Activated T-cell treated with anti-CD3 and anti-CD28 coated beads, Interleukin-2, amount 50 U/mL, for 4 hours (primary cell): ENCODE measurements around the gene RABGGTA. TPM values are rescaled to one million over a fixed set of nuclear protein-coding genes. Genes with fewer than 3 reads are reported as not detected.
"Not testable (repeated sequence)": the region's sequence is repeated elsewhere in the genome, so short reads cannot be mapped to it uniquely, and the experiment has no call there.

Source experiments
- ATAC-seq, 2 donors: fragments of 200-7000 bp; cut with Tn5 transposase; one replicate each; pipeline ENCODE4 v1.10.0; 2021
- DNase-seq: peaks from one replicate; pipeline ENCODE4 v3.0.0-alpha.2; 2020
- H3K27me3 Mint-ChIP-seq: one replicate; pipeline ENCODE4 v1.8.0; 2021; ENCODE audit warnings: low read depth, mixed read lengths
- H3K36me3 Mint-ChIP-seq: one replicate; pipeline ENCODE4 v1.8.0; 2022; ENCODE audit warnings: mixed read lengths; ENCODE audit not compliant: insufficient read depth
- H3K4me1 Mint-ChIP-seq: one replicate; pipeline ENCODE4 v1.8.0; 2021; ENCODE audit warnings: low read depth, mixed read lengths
- H3K4me3 Mint-ChIP-seq: one replicate; pipeline ENCODE4 v1.8.0; 2021; ENCODE audit warnings: mild to moderate bottlenecking, moderate library complexity, mixed read lengths
- H3K9me3 Mint-ChIP-seq: one replicate; pipeline ENCODE4 v1.8.0; 2021; ENCODE audit warnings: mixed read lengths
- total RNA-seq, 3 donors: library from RNA; stranded (reverse); gene quantifications; one replicate each; pipeline ENCODE4 v1.2.1, GENCODE V29; 2021

Gene RABGGTA
- total RNA-seq, 3 donors from 2014 or later: 52.2 to 58.8 (median 53.4) TPM

GRCh38 chr14:24237463-24237955, 33.9 kb downstream of the RABGGTA start:
- no peak for ATAC-seq
- H3K4me3 Mint-ChIP-seq: no peak overlapping the region

DNA sequence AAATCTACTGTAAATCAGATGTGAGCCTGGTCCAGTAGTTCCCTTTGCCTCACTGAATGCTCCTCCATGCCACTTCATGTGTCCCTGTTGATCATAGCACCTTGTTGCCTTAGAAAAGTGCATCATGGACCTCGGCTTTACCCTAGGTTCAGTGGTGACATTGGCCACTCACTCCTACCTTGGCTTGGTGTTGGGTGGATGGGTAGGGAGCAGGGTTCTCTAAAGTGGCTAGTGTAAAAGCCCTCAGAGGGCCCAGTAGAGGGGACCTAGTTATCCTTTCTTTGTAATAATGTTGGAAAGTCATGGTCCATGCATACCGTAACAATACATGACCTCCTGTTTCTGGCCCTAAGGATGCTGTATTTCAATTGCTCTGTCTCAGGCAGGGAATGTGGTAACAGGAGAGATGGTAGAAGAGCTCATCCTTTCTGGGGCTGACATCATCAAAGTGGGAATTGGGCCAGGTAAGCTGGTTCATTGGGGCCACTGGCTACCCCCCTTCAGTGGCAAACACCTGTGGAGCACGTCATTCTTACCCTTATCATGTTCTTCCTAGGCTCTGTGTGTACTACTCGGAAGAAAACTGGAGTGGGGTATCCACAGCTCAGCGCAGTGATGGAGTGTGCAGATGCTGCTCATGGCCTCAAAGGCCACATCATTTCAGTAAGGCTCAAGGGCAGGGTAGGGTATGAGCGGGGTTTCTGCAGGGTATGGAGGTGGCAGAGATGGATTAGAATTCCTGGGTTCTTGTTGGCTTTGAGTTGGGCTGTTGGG, 34.5 kb downstream of the RABGGTA start:
- Mint-ChIP-seq H3K36me3 (peaks cover 53% of the 10 kb centered on the region), H3K4me3 (no peak overlapping the region)

More at GRCh38 chr14:24237463-24237955, 33.9 kb downstream of the RABGGTA start:
- DNase-seq: no peak
- Mint-ChIP-seq H3K36me3 (peaks cover 53% of the 10 kb centered on the region), H3K4me1 (peaks cover 74% of the 10 kb centered on the region), H3K9me3 (no peaks in the 10 kb centered on the region), H3K27me3 (no peaks in the 10 kb centered on the region)

DNA sequence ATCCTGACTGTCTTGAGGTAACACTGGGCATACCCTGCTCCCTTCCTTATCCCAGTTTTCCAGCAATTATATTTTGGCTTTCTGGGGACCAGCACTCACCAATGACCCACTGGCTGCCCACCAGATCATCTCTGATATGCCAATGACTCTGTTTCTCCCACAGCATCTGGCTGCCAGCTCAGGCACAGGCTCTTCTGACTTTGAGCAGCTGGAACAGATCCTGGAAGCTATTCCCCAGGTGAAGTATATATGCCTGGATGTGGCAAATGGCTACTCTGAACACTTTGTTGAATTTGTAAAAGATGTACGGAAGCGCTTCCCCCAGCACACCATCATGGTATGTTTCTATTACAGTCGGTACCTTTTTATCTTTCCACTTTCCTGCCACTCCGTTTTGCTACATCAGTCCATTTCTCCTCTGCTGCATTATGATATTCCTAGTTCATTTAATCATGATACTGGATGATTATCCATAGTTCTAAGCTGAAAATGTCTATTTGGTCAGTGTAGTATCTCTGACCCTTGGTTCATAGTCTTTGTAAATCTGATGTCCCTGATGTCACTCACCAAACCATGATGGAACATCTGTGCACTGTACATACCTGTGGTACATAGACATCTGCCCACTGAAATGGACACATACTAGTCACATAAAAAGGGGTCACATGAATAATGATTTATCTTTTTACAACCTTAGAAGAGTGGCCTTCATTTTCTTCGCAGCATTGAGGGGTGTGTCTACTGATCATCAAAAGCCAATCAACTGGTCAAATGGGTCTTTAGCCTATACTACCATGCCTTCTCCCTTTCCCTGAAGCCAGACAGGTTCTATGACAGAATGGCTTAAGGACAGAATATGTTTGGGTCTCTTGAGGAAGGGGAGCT, 35.4 kb downstream of the RABGGTA start:
- no peak for ATAC-seq
- peaks cover 74% of the 10 kb centered on the region for H3K4me1 Mint-ChIP-seq
- H3K9me3 Mint-ChIP-seq: no peaks in the 10 kb centered on the region
- H3K27me3 Mint-ChIP-seq: no peaks in the 10 kb centered on the region
- H3K4me3 Mint-ChIP-seq: no peak overlapping the region
- no peak for DNase-seq
- peaks cover 53% of the 10 kb centered on the region for H3K36me3 Mint-ChIP-seq

More for the DNA sequence above, 34.5 kb downstream of the RABGGTA start:
- H3K9me3 Mint-ChIP-seq: no peaks in the 10 kb centered on the region
- H3K27me3 Mint-ChIP-seq: no peaks in the 10 kb centered on the region
- peaks cover 72% of the 10 kb centered on the region for H3K4me1 Mint-ChIP-seq
- ATAC-seq: no peak
- DNase-seq: no peak

- peaks cover 43% of the 10 kb centered on the region for H3K36me3 Mint-ChIP-seq
- H3K27me3 Mint-ChIP-seq: no peaks in the 10 kb centered on the region
- H3K4me3 Mint-ChIP-seq: peak overlapping the region; percentile 66
- DNase-seq: no peak
- no peak for ATAC-seq
- H3K9me3 Mint-ChIP-seq: no peaks in the 10 kb centered on the region
- H3K4me1 Mint-ChIP-seq: peaks cover 60% of the 10 kb centered on the region
These were observed 37.0 kb downstream of the RABGGTA start for GRCh38 chr14:24234095-24235005.

DNA sequence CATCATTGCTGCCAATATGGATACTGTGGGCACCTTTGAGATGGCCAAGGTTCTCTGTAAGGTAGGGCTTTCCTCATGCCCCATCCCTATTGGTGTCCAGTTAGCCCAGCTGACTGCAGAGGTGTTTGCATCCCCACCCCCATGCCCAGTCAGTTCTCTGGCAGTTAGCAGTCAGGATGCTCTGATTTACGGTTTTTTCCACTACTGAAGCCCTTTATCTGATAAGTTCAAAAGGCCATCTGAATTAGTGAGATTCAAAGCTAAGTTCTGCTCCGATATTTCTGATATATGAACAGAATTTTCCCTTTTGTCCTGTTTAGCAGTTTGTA, 37.9 kb downstream of the RABGGTA start:
- no peaks in the 10 kb centered on the region for H3K27me3 Mint-ChIP-seq
- no peak for ATAC-seq
- no peak for DNase-seq
- peak overlapping the region; percentile 93 for H3K4me3 Mint-ChIP-seq
- peaks cover 54% of the 10 kb centered on the region for H3K4me1 Mint-ChIP-seq
- no peaks in the 10 kb centered on the region for H3K9me3 Mint-ChIP-seq
- peaks cover 37% of the 10 kb centered on the region for H3K36me3 Mint-ChIP-seq

GRCh38 chr14:24232645-24233537, 38.5 kb downstream of the RABGGTA start, which contains the start of gene GMPR2:
TSS of gene GMPR2 (plus strand) at chr14:24232929. CDS start at chr14:24233254, 325 bp downstream.
- no peaks in the 10 kb centered on the region for H3K9me3 Mint-ChIP-seq
- ATAC-seq: peak; percentile 44
- peak within 1 kb of the TSS; percentile 93 for H3K4me3 Mint-ChIP-seq
- no peak for DNase-seq
- H3K27me3 Mint-ChIP-seq: no peaks in the 10 kb centered on the region
- peaks cover 48% of the 10 kb centered on the region for H3K4me1 Mint-ChIP-seq
- peaks cover 31% of the 10 kb centered on the region for H3K36me3 Mint-ChIP-seq

DNA sequence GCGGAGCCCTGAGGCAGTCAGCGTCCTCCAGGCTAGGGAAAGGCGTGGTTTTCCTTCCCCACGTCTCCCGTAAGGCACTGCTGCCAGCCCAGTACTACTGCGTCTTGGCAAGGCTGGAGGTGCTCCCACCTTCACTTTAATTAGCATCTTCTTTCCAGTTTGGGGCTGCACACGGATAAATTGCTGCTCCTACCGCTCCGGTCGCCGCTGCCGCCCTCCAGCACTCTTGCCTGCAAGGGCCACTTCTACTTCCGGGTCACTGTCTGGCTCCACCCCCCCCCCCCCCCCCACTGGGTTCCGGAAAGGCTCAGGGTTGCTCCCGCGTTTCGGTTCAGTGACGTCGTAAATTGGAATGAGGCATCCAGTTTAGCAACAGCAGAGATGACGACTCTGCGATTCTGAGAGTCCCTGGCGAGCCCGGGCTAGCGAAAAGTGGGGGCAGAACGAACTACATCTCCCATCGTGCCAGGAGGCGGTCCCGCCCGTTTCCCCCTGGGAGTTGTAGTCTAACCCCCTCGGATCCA, 39.2 kb downstream of the RABGGTA start, which contains the start of gene NEDD8:
NEDD8 (minus strand) TSS at position 247 of the 524 bp plus-strand sequence; CDS start at position 147, 100 bp downstream.
- Mint-ChIP-seq H3K4me3 (peak within 1 kb of the TSS; percentile 93), H3K9me3 (no peaks in the 10 kb centered on the region), H3K27me3 (no peaks in the 10 kb centered on the region), H3K4me1 (peaks cover 45% of the 10 kb centered on the region), H3K36me3 (peaks cover 28% of the 10 kb centered on the region)
- DNase-seq (peak; percentile 81), ATAC-seq (peak; percentile 95)

GRCh38 chr14:24231263-24232120, 39.9 kb downstream of the RABGGTA start:
- no peak for DNase-seq
- Mint-ChIP-seq H3K4me3 (peak overlapping the region; percentile 93), H3K9me3 (no peaks in the 10 kb centered on the region), H3K27me3 (no peaks in the 10 kb centered on the region), H3K36me3 (peaks cover 23% of the 10 kb centered on the region), H3K4me1 (peaks cover 47% of the 10 kb centered on the region)
- peak; percentile 7 to 15 for ATAC-seq

DNA sequence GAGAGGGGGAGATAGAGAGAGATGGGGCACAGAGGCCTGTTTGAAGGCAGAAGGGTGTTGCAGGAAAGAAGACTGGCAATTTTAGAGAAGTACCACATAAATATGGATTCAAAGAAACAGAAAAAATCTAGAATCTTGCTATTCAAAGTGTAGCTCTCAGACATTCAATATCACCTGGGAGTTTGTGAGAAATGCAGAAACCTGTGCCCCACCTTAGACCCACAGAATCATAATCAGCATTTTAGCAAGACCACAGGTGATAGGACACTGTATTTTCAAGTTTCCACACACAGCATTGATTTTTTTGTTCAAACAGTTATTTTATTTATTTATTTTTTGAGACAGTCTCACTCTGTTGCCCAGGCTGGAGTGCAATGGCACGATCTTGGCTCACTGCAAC, 42.5 kb downstream of the RABGGTA start:
- peaks cover 39% of the 10 kb centered on the region for H3K4me1 Mint-ChIP-seq
- H3K36me3 Mint-ChIP-seq: peaks cover 11% of the 10 kb centered on the region
- H3K27me3 Mint-ChIP-seq: no peaks in the 10 kb centered on the region
- ATAC-seq: no peak
- no peak for DNase-seq
- no peak overlapping the region for H3K4me3 Mint-ChIP-seq
- H3K9me3 Mint-ChIP-seq: no peaks in the 10 kb centered on the region

- Mint-ChIP-seq H3K36me3 (peaks cover 11% of the 10 kb centered on the region), H3K4me3 (no peak overlapping the region), H3K9me3 (no peaks in the 10 kb centered on the region), H3K4me1 (peaks cover 29% of the 10 kb centered on the region), H3K27me3 (no peaks in the 10 kb centered on the region)
- ATAC-seq (no peak), DNase-seq (no peak)
These were observed 44.9 kb downstream of the RABGGTA start for GRCh38 chr14:24226473-24226872.

DNA sequence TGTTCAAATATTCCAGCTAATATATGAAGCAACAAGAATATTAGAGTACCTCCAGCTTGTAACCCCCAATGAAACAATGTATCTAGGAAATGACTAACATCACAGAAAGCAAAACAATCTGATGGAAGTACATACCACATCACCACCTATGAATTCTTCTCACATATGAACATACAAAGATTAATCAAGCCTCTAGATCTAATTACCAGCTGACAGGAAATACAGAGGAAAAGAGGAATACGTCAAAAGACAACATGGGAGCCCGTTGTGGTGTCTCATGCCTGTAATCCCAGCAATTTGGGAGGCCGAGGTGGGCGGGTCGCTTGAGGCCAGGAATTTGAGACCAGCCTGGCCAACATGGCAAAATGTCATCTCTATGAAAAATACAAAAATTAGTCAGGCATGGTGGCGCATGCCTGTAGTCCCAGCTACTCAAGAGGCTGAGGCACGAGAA, 46.8 kb downstream of the RABGGTA start:
- Mint-ChIP-seq H3K27me3 (no peaks in the 10 kb centered on the region), H3K9me3 (no peaks in the 10 kb centered on the region), H3K36me3 (peaks cover 12% of the 10 kb centered on the region), H3K4me1 (peaks cover 22% of the 10 kb centered on the region), H3K4me3 (no peak overlapping the region)
- DNase-seq (no peak), ATAC-seq (no peak)

DNA sequence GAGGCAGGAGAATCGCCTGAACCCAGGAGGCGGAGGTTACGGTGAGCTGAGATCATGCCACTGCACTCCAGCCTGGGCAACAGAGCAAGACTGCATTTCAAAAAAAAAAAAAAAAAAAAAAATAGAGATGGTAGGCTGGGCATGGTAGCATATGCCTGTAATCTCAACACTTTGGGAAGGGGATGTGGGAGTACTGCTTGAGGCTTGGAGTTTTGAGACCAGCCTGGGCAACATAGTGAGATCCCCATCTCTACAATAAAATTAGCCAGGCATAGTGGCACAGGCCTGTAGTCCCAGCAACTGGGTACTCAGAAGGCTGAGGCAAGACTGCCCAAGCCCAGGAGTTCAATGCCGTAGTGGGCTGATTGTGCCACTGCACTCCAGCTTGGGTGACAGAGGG, 48.4 kb downstream of the RABGGTA start:
- not testable (repeated sequence) for ATAC-seq, DNase-seq, H3K4me3 Mint-ChIP-seq, H3K27me3 Mint-ChIP-seq, H3K9me3 Mint-ChIP-seq
- Mint-ChIP-seq H3K4me1 (peaks cover 22% of the 10 kb centered on the region), H3K36me3 (peaks cover 14% of the 10 kb centered on the region)
